SK-N-MC (cell line): ENCODE results near the gene CTU2.

Source experiments
- DNase-seq: peaks from one replicate; pipeline ENCODE4 v3.0.0-alpha.2; 2011; ENCODE audit warnings: low read depth, low spot score
- H3K27ac ChIP-seq: fragments of 200-600 bp; sonication (generic); 2 replicates; pipeline ENCODE4 v1.5.1; 2016; ENCODE audit warnings: mixed run types
- H3K36me3 ChIP-seq: fragments of 200-600 bp; sonication (generic); 2 replicates; pipeline ENCODE4 v1.6.1; 2017; ENCODE audit warnings: antibody characterized with exemption, low read length, mixed read lengths; ENCODE audit not compliant: insufficient read depth
- H3K4me3 ChIP-seq: fragments of 200-600 bp; sonication (generic); 2 replicates; pipeline ENCODE4 v1.5.1; 2016
- H3K9ac ChIP-seq: fragments of 200-600 bp; sonication (generic); 2 replicates; pipeline ENCODE4 v1.8.0; 2017; ENCODE audit warnings: mixed run types, mixed read lengths; ENCODE audit not compliant: insufficient read length
- H3K9me3 ChIP-seq: fragments of 200-600 bp; sonication (generic); 2 replicates; pipeline ENCODE4 v1.6.1; 2017; ENCODE audit warnings: low read depth, mild to moderate bottlenecking, antibody characterized with exemption, low read length, moderate library complexity, mixed read lengths
- EZH2 ChIP-seq: fragments of 200-600 bp; sonication (generic); IDR thresholded peaks from one replicate; pipeline ENCODE4 v1.6.1; 2017; ENCODE audit warnings: antibody characterized with exemption
- FOXP2 ChIP-seq: optimal IDR thresholded peaks from 2 replicates; pipeline ENCODE3; 2011; ENCODE audit warnings: mild to moderate bottlenecking, moderate library complexity; ENCODE audit not compliant: insufficient read depth; ENCODE audit errors: extremely low read length, control extremely low read depth
- POLR2AphosphoS5 ChIP-seq: IDR thresholded peaks from 2 replicates; pipeline ENCODE4 v1.6.1; 2012; ENCODE audit warnings: mild to moderate bottlenecking, low read depth, low read length, borderline replicate concordance

CTU2 gene

DNA sequence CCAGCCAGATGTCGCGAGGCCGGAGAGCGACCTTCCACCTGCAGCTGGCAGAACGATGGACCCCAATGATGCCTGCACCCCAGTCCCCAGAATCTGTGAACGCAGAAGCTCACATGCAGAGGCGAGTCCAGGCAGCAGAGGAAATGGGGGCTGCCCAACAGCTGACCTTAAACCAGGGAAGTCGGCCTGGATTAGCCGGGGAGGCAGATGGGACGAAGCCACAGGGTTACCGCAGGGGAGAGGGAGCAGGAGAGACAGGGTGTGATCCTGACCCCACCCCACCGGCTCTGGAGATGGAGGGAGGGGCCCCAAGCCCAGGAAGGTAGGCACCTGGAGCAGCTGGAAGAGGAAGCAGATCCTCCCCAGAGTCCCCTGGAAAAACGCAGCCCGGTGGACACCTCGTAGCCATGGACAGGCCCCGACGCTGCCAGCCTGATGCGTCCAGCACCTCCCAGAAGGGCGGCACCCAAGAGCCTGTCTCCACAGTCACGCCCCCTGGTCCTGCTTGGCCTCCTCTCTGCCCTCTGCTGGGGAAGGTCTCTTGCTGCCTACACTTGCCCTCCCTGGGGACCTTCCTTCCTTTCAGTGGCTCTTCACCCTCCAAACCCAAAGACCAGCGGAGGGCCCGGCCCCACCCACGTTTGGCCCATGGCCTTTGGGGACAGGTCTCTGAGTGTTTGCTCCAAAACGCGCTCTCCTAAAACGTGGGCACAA lies 41.4 kb downstream of the CTU2 start:
- Histone ChIP-seq H3K9me3 (no peaks in the 10 kb centered on the region), H3K4me3 (no peak overlapping the region), H3K27ac (no peak overlapping the region), H3K9ac (no peak overlapping the region), H3K36me3 (no peaks in the 10 kb centered on the region)
- DNase-seq = no peak
- TF ChIP-seq FOXP2 = no peak
- no peak for TF ChIP-seq EZH2
- TF ChIP-seq POLR2AphosphoS5 = no peak

DNA sequence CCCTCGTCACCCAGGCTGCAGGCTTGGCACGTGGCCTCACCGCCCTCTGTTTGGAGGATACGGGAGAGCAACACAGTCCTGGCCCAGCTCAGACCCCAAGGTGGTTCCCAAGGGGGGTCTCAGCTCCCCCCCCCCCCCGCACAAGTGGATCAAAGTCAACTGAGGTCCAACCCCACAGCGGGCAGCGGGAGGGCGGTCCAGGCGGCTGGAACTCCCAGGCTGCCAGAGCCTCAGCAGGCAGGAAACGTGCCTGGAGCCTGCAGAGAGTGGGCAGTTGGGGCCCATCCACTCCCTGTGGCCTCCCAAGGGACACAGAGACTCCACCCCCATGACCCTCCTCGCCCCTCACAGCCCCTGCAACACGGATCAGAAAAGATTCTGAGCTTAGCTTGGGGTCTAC lies 42.1 kb downstream of the CTU2 start:
- no peaks in the 10 kb centered on the region for H3K9me3 ChIP-seq
- H3K36me3 ChIP-seq = no peaks in the 10 kb centered on the region
- no peak overlapping the region for H3K27ac ChIP-seq
- no peak overlapping the region for H3K4me3 ChIP-seq
- no peak for DNase-seq
- no peak overlapping the region for H3K9ac ChIP-seq
- TF ChIP-seq FOXP2 (no peak), EZH2 (no peak), POLR2AphosphoS5 (no peak)

DNA sequence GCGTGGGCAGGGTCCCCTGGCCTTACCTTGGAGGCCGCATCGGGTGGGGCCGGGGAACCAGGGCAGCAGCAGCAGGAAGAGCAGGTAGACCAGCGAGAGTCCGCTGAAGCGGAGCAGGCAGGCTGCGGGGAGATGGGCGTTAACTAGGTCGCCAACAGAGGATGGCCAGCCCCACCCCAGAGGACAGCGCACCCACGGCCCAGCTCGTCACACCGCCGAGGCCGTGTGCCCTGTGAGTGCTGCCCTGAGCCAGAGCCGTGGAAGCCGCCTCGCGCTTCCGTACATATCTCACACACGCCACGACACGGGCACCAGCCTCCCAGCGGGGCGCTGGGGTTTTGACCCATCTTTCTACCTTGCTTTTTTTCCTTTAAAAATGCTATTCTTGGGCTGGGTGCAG lies 43.1 kb downstream of the CTU2 start:
- no peak for TF ChIP-seq POLR2AphosphoS5
- H3K36me3 ChIP-seq = no peaks in the 10 kb centered on the region

DNA sequence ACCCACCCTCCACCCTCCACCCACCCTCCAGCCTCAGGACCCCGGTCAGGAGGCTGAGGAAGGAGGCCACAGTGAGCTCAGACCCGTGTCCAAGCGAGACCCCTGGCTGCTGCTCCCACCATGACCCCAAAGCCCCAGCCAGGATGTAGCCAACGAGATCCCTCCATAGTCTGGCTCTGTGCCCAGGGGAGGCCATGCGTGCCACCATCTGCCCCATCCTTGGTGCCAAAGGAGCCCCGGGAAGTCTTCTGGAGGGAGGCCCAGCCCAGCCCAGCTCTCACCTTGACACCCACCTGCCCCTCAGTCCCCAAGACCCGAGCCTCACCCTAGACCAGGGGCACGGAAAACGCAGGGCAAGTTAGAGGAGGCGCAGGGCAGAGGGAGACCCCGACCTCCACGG lies 44.6 kb downstream of the CTU2 start:
- Histone ChIP-seq H3K9me3 (no peaks in the 10 kb centered on the region), H3K4me3 (no peak overlapping the region), H3K36me3 (no peaks in the 10 kb centered on the region), H3K27ac (no peak overlapping the region), H3K9ac (no peak overlapping the region)
- DNase-seq = no peak
- TF ChIP-seq FOXP2 (no peak), POLR2AphosphoS5 (no peak), EZH2 (no peak)

More for the DNA sequence above, 43.1 kb downstream of the CTU2 start:
- Histone ChIP-seq H3K27ac (no peak overlapping the region), H3K9me3 (no peaks in the 10 kb centered on the region), H3K4me3 (no peak overlapping the region), H3K9ac (no peak overlapping the region)
- no peak for DNase-seq

GRCh38 chr16:88752386-88753002 lies 46.2 kb downstream of the CTU2 start:
- no peaks in the 10 kb centered on the region for H3K36me3 ChIP-seq
- no peak overlapping the region for H3K4me3 ChIP-seq
- no peaks in the 10 kb centered on the region for H3K9me3 ChIP-seq
- no peak for DNase-seq
- no peak overlapping the region for H3K9ac ChIP-seq
- no peak overlapping the region for H3K27ac ChIP-seq
- TF ChIP-seq POLR2AphosphoS5 (no peak), EZH2 (no peak), FOXP2 (no peak)

- Histone ChIP-seq H3K9me3 (no peaks in the 10 kb centered on the region), H3K4me3 (no peak overlapping the region), H3K36me3 (no peaks in the 10 kb centered on the region), H3K27ac (no peak overlapping the region), H3K9ac (no peak overlapping the region)
- TF ChIP-seq FOXP2 (no peak), EZH2 (no peak), POLR2AphosphoS5 (no peak)
- DNase-seq = no peak
Observed at GRCh38 chr16:88753191-88753590, 46.9 kb downstream of the CTU2 start.

GRCh38 chr16:88753602-88754001 lies 47.3 kb downstream of the CTU2 start:
- no peak overlapping the region for H3K4me3 ChIP-seq
- no peak for DNase-seq
- H3K9ac ChIP-seq = no peak overlapping the region
- H3K27ac ChIP-seq = no peak overlapping the region
- TF ChIP-seq FOXP2 = no peak
- TF ChIP-seq POLR2AphosphoS5 = no peak
- TF ChIP-seq EZH2 = no peak
- no peaks in the 10 kb centered on the region for H3K36me3 ChIP-seq
- H3K9me3 ChIP-seq = no peaks in the 10 kb centered on the region

GRCh38 chr16:88754109-88754911 lies 48.0 kb downstream of the CTU2 start:
- Histone ChIP-seq H3K9me3 (no peaks in the 10 kb centered on the region), H3K9ac (no peak overlapping the region), H3K4me3 (no peak overlapping the region), H3K27ac (no peak overlapping the region), H3K36me3 (no peaks in the 10 kb centered on the region)
- DNase-seq = no peak
- TF ChIP-seq POLR2AphosphoS5 = no peak
